TTC549 (cell line): ENCODE measurements around the gene RNF212B.

Experiments used
- FAIRE-seq: peaks from 2 replicates; lab custom pipeline; 2012; peaks lifted over from hg19 to GRCh38; lab: Jason Lieb, UNC

Gene RNF212B

GRCh38 chr14:23321572-23322547 is 84.1 kb downstream of the RNF212B start:
- no peak for FAIRE-seq
